A549 (cell line): ENCODE measurements around the gene SIGMAR1. TPM values are rescaled to one million over a fixed set of nuclear protein-coding genes. Genes with fewer than 3 reads are reported as not detected.

Source experiments
- ATAC-seq, 2 experiments: fragments of 200-7000 bp in 1 of 2; fragments of >200 bp in 1 of 2; cut with Nextera tagmentation in 1 of 2; cut with Tn5 transposase in 1 of 2; 3 replicates each; pipeline versions ENCODE4 v1.8.0 to v1.9.1; 2018 to 2020; ENCODE audit warnings: mild to moderate bottlenecking in 1 of 2, moderate library complexity in 1 of 2
- CTCF ChIA-PET: fragments of 300-600 bp; sonication (Branson Sonifier 250); formaldehyde crosslinking; extraction: SDS; loops from one replicate; lab custom pipeline; 2021; ENCODE audit warnings: antibody characterized with exemption, inconsistent platforms; lab: Yijun Ruan, JAX
- POLR2A ChIA-PET: fragments of 350-600 bp; formaldehyde crosslinking; extraction: SDS; loops from one replicate; lab custom pipeline; 2021; ENCODE audit warnings: antibody characterized with exemption, inconsistent platforms; lab: Yijun Ruan, JAX
- DNase-seq, 2 experiments: peaks; one replicate each; pipeline versions ENCODE4 v3.0.0 to v3.0.0-alpha.2; 2011 to 2016; ENCODE audit warnings: low read depth in 1 of 2, low spot score in 1 of 2
- FAIRE-seq: peaks from 2 replicates; lab custom pipeline; 2011; peaks lifted over from hg19 to GRCh38; lab: Jason Lieb, UNC
- H3K27ac ChIP-seq, 2 experiments: fragments of >200 bp; sonication (Bioruptor Twin); formaldehyde crosslinking; 3 replicates each; pipeline ENCODE4 v1.5.1; 2016 to 2017
- H3K4me1 ChIP-seq: fragments of >200 bp; sonication (Bioruptor Twin); formaldehyde crosslinking; 3 replicates; pipeline ENCODE4 v1.6.1; 2016
- H3K4me2 ChIP-seq: fragments of >200 bp; sonication (Bioruptor Twin); formaldehyde crosslinking; 3 replicates; pipeline ENCODE4 v1.6.1; 2016
- H3K4me3 ChIP-seq: fragments of >200 bp; sonication (Bioruptor Twin); formaldehyde crosslinking; 3 replicates; pipeline ENCODE4 v1.5.1; 2016
- H3K9me3 ChIP-seq: fragments of >200 bp; sonication (Bioruptor Twin); formaldehyde crosslinking; 3 replicates; pipeline ENCODE4 v1.6.1; 2016
- BHLHE40 ChIP-seq: IDR thresholded peaks from 2 replicates; pipeline ENCODE4 v1.6.1; 2012; ENCODE audit warnings: low read depth, low read length, inconsistent platforms
- CBX8 ChIP-seq: fragments of 200-600 bp; sonication (generic); IDR thresholded peaks from 2 replicates; pipeline ENCODE4 v1.6.1; 2016
- CHD4 ChIP-seq: fragments of 200-600 bp; sonication (generic); IDR thresholded peaks from 2 replicates; pipeline ENCODE4 v1.6.1; 2016; ENCODE audit warnings: antibody characterized with exemption, mild to moderate bottlenecking, borderline replicate concordance
- FOXS1 ChIP-seq: fragments of 250-450 bp; sonication (Bioruptor Pico); IDR thresholded peaks from 2 replicates; pipeline ENCODE4 v1.5.0; 2020; ENCODE audit warnings: mild to moderate bottlenecking, moderate library complexity
- GATA3 ChIP-seq: IDR thresholded peaks from 2 replicates; pipeline ENCODE4 v1.6.1; 2012; ENCODE audit warnings: borderline replicate concordance
- HOXB13 ChIP-seq: fragments of 250-450 bp; sonication (Bioruptor Pico); IDR thresholded peaks from 2 replicates; pipeline ENCODE4 v1.5.0; 2020; ENCODE audit warnings: low read depth, mild to moderate bottlenecking, moderate library complexity
- HOXB5 ChIP-seq: fragments of 250-450 bp; sonication (Bioruptor Pico); IDR thresholded peaks from 2 replicates; pipeline ENCODE4 v1.5.0; 2020; ENCODE audit warnings: mild to moderate bottlenecking, moderate library complexity
- JUN ChIP-seq, 2 experiments: fragments of >200 bp; sonication (Bioruptor Twin); formaldehyde crosslinking; IDR thresholded peaks; 2 replicates in 1 of 2; 3 replicates in 1 of 2; pipeline ENCODE4 v1.6.1; 2016 to 2017
- KDM1A ChIP-seq: fragments of 200-600 bp; sonication (generic); IDR thresholded peaks from 2 replicates; pipeline ENCODE4 v1.6.1; 2016; ENCODE audit warnings: low read depth, mild to moderate bottlenecking
- KDM5A ChIP-seq: fragments of 200-600 bp; sonication (generic); IDR thresholded peaks from 2 replicates; pipeline ENCODE4 v1.6.1; 2016; ENCODE audit warnings: antibody characterized with exemption, mild to moderate bottlenecking
- PHF8 ChIP-seq: fragments of 200-600 bp; sonication (generic); IDR thresholded peaks from 2 replicates; pipeline ENCODE4 v1.6.1; 2016; ENCODE audit warnings: low read depth, mild to moderate bottlenecking, antibody characterized with exemption, moderate library complexity, borderline replicate concordance
- POLR2A ChIP-seq: IDR thresholded peaks from 2 replicates; pipeline ENCODE4 v1.6.1; 2012; ENCODE audit warnings: mild to moderate bottlenecking, low read length
- RFX5 ChIP-seq: fragments of 450-650 bp; IDR thresholded peaks from 2 replicates; pipeline ENCODE4 v1.7.1; 2014; ENCODE audit warnings: antibody characterized with exemption, mild to moderate bottlenecking, moderate library complexity
- SREBF2 ChIP-seq: fragments of 450-650 bp; IDR thresholded peaks from 2 replicates; pipeline ENCODE4 v1.6.1; 2014; ENCODE audit warnings: mild to moderate bottlenecking, moderate library complexity
- ZC3H11A ChIP-seq: fragments of 450-650 bp; IDR thresholded peaks from 2 replicates; pipeline ENCODE4 v1.6.1; 2014; ENCODE audit warnings: antibody characterized with exemption, mild to moderate bottlenecking
- WGBS: methylation state at CpG from one replicate; pipeline ENCODE4 v1.1.6; 2017; ENCODE audit errors: missing lambda C conversion rate; 5-methylcytosine and 5-hydroxymethylcytosine counted together
- polyA plus RNA-seq, 4 experiments: library from polyadenylated mRNA; depleted of rRNA in 3 of 4; stranded (reverse); fragments of >200 nt; fragmentation: RNase III in 1 of 4; extraction: RNeasy Plus Mini Kit Qiagen cat#74134 plus additional on column Dnase treatment in 1 of 4; gene quantifications; 2 replicates in 3 of 4; 3 replicates in 1 of 4; pipeline ENCODE4 v1.2.3, GENCODE V29; 2011 to 2017
- TF ChIP-seq, protein P1 (sequence below): fragments of >200 bp; sonication (Bioruptor Twin); formaldehyde crosslinking; IDR thresholded peaks from 3 replicates; pipeline ENCODE4 v1.5.1; 2016
- TF ChIP-seq, protein P2 (sequence below): IDR thresholded peaks from 2 replicates; pipeline ENCODE4 v1.6.1; 2012
- TF ChIP-seq, protein P3 (sequence below): fragments of >200 bp; sonication (Bioruptor Twin); formaldehyde crosslinking; IDR thresholded peaks from 3 replicates; pipeline ENCODE4 v1.6.1; 2016
- TF ChIP-seq, protein P4 (sequence below): fragments of >200 bp; sonication (Bioruptor Twin); formaldehyde crosslinking; IDR thresholded peaks from 2 replicates; pipeline ENCODE4 v1.6.1; 2016
- TF ChIP-seq, protein P5 (sequence below): fragments of 450-650 bp; IDR thresholded peaks from 2 replicates; pipeline ENCODE4 v1.6.1; 2014; ENCODE audit warnings: antibody characterized with exemption
- TF ChIP-seq, protein P6 (sequence below): IDR thresholded peaks from 2 replicates; pipeline ENCODE4 v1.6.1; 2012
- TF ChIP-seq, protein P7 (sequence below): fragments of 250-450 bp; sonication (Bioruptor Pico); IDR thresholded peaks from 2 replicates; pipeline ENCODE4 v1.5.0; 2021; ENCODE audit warnings: mild to moderate bottlenecking, moderate library complexity, borderline replicate concordance

SIGMAR1 gene
- polyA plus RNA-seq, 2 of the 4 experiments (the other 2 are of a cell fraction), result 64.6 to 150 TPM

DNA sequence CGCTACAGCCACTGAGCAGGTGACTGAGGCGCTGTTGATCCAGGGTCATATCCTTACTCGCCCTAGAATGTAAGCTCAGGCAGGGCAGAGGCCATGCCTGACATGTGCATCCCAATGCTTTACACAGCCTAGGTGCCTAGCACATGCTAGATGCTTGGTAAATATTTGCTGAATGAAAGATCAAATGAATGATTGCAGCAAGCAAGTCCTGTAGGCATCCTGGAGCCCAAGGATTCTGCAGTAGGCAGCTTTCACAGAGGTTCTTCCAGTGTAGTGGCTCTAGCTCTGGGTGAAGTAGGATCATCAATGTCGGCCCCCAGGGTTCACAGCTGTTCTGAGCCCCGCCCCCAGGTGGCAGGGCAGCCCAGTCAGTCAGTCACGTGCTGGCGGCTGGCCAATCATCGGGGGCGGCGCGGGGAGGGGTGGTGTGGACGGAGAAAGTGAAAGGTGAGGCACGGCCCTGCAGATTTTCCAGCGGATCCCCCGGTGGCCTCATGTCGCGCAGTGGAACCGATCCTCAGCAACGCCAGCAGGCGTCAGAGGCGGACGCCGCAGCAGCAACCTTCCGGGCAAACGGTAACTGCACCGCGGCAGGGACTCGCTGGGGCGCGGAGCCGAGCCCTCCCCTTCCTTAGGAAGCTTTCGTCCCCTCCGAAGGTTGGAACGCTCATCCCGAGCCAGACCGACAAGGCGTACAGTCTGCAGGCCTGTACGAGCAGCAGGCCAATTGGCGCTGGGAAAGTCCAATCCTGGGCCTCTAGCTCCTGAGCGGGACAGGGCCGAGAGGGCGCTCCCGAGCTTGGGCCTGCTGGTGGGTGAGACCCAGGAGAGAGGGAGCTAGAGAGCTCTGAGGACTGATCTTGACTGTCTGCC is 8.9 kb upstream of the SIGMAR1 start, which contains the start of gene GALT:
TSS of gene GALT (plus strand) at position 465 of the 873 bp plus-strand sequence. CDS start at position 495, 30 bp downstream.
- ATAC-seq (peak; percentile 86 to 91), DNase-seq (peak; percentile 84 to 97), FAIRE-seq (no peak)
- peak within 1 kb of the TSS; percentile 94 for H3K4me2 ChIP-seq
- WGBS, result 11% methylated on average over 21 of the region's 43 CpGs
- no peak for TF ChIP-seq HOXB5
- peak; percentile 61 for TF ChIP-seq POLR2A
- TF ChIP-seq, protein P1, sequence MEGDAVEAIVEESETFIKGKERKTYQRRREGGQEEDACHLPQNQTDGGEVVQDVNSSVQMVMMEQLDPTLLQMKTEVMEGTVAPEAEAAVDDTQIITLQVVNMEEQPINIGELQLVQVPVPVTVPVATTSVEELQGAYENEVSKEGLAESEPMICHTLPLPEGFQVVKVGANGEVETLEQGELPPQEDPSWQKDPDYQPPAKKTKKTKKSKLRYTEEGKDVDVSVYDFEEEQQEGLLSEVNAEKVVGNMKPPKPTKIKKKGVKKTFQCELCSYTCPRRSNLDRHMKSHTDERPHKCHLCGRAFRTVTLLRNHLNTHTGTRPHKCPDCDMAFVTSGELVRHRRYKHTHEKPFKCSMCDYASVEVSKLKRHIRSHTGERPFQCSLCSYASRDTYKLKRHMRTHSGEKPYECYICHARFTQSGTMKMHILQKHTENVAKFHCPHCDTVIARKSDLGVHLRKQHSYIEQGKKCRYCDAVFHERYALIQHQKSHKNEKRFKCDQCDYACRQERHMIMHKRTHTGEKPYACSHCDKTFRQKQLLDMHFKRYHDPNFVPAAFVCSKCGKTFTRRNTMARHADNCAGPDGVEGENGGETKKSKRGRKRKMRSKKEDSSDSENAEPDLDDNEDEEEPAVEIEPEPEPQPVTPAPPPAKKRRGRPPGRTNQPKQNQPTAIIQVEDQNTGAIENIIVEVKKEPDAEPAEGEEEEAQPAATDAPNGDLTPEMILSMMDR, result peak; percentile 58
- TF ChIP-seq, protein P2, sequence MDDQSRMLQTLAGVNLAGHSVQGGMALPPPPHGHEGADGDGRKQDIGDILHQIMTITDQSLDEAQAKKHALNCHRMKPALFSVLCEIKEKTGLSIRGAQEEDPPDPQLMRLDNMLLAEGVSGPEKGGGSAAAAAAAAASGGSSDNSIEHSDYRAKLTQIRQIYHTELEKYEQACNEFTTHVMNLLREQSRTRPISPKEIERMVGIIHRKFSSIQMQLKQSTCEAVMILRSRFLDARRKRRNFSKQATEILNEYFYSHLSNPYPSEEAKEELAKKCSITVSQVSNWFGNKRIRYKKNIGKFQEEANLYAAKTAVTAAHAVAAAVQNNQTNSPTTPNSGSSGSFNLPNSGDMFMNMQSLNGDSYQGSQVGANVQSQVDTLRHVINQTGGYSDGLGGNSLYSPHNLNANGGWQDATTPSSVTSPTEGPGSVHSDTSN, result peak; percentile 70
- TF ChIP-seq, protein P3, sequence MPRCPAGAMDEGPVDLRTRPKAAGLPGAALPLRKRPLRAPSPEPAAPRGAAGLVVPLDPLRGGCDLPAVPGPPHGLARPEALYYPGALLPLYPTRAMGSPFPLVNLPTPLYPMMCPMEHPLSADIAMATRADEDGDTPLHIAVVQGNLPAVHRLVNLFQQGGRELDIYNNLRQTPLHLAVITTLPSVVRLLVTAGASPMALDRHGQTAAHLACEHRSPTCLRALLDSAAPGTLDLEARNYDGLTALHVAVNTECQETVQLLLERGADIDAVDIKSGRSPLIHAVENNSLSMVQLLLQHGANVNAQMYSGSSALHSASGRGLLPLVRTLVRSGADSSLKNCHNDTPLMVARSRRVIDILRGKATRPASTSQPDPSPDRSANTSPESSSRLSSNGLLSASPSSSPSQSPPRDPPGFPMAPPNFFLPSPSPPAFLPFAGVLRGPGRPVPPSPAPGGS, result peak; percentile 50; the same call in 1 of the 3 replicates
- no peak for TF ChIP-seq FOXS1 (CRISPR knock-in tag)
- TF ChIP-seq CHD4, result no peak
- no peak for TF ChIP-seq ZC3H11A
- TF ChIP-seq SREBF2, result no peak
- TF ChIP-seq GATA3, result no peak
- 0 out of 2 replicates have a peak, but pooled peaks have one; percentile 27 for TF ChIP-seq RFX5
- TF ChIP-seq, protein P4, sequence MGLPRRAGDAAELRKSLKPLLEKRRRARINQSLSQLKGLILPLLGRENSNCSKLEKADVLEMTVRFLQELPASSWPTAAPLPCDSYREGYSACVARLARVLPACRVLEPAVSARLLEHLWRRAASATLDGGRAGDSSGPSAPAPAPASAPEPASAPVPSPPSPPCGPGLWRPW, result no peak
- TF ChIP-seq CBX8, result no peak
- TF ChIP-seq KDM1A, result no peak
- TF ChIP-seq, protein P5, sequence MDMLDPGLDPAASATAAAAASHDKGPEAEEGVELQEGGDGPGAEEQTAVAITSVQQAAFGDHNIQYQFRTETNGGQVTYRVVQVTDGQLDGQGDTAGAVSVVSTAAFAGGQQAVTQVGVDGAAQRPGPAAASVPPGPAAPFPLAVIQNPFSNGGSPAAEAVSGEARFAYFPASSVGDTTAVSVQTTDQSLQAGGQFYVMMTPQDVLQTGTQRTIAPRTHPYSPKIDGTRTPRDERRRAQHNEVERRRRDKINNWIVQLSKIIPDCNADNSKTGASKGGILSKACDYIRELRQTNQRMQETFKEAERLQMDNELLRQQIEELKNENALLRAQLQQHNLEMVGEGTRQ, result peak; percentile 97
- TF ChIP-seq, protein P6, sequence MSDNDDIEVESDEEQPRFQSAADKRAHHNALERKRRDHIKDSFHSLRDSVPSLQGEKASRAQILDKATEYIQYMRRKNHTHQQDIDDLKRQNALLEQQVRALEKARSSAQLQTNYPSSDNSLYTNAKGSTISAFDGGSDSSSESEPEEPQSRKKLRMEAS, result peak; percentile 90
- TF ChIP-seq, protein P7, sequence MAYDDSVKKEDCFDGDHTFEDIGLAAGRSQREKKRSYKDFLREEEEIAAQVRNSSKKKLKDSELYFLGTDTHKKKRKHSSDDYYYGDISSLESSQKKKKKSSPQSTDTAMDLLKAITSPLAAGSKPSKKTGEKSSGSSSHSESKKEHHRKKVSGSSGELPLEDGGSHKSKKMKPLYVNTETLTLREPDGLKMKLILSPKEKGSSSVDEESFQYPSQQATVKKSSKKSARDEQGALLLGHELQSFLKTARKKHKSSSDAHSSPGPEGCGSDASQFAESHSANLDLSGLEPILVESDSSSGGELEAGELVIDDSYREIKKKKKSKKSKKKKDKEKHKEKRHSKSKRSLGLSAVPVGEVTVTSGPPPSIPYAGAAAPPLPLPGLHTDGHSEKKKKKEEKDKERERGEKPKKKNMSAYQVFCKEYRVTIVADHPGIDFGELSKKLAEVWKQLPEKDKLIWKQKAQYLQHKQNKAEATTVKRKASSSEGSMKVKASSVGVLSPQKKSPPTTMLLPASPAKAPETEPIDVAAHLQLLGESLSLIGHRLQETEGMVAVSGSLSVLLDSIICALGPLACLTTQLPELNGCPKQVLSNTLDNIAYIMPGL, result 0 out of 2 replicates have a peak, but pooled peaks have one; percentile 59
- peak; percentile 55; the same call in 1 of the 2 replicates for TF ChIP-seq PHF8
- TF ChIP-seq BHLHE40, result peak; percentile 18; the same call in 1 of the 2 replicates
- no peak for TF ChIP-seq HOXB13 (CRISPR knock-in tag)
- no peak for TF ChIP-seq KDM5A
- TF ChIP-seq JUN (IDR thresholded peaks at IDR 0.05), result peak; percentile 17 to 68; a peak in 1 of 5 replicates
- CTCF ChIA-PET, result interaction anchor here (0.7 to 22.6 kb wide), 20 partner anchors 9 to 113 kb away, joined by 3 to 288 read pairs (median 4); partner anchors contain the start of genes CCL27, DCTN3, RPP25L and SIGMAR1
- H3K4me1 ChIP-seq, result peaks cover 32% of the 10 kb centered on the region
- no peaks in the 10 kb centered on the region for H3K9me3 ChIP-seq
- H3K4me3 ChIP-seq, result peak within 1 kb of the TSS; percentile 60
- POLR2A ChIA-PET, result interaction anchor here (0.6 to 2.0 kb wide), 5 partner anchors 9 to 974 kb away, joined by 3 to 17 read pairs (median 4); partner anchors contain the start of genes DCTN3 and SIGMAR1
- H3K27ac ChIP-seq, result peak within 1 kb of the TSS; percentile 80 to 94
